HG02973 (cell line): ENCODE results near the gene TTLL7.

Experiments
- ATAC-seq: cut with Tn5 transposase; IDR thresholded peaks from one replicate; pipeline ENCODE4 v1.9.1; 2021; ENCODE audit warnings: moderate library complexity; ENCODE audit not compliant: unreplicated experiment

TTLL7 gene

GRCh38 chr1:83887483-83887882 lies 111.4 kb downstream of the TTLL7 start:
- no peak for ATAC-seq

- no peak for ATAC-seq
These were observed 115.0 kb downstream of the TTLL7 start for GRCh38 chr1:83883979-83884378.

- no peak for ATAC-seq
These were observed 116.0 kb downstream of the TTLL7 start for GRCh38 chr1:83882906-83883305.

- no peak for ATAC-seq
These were observed 126.4 kb downstream of the TTLL7 start for GRCh38 chr1:83872515-83872914.

- ATAC-seq: no peak
These were observed 133.9 kb downstream of the TTLL7 start for GRCh38 chr1:83864991-83865390.

- peak; percentile 84 for ATAC-seq
These were observed 138.3 kb downstream of the TTLL7 start for GRCh38 chr1:83860490-83861221.

GRCh38 chr1:83857716-83858115 lies 141.2 kb downstream of the TTLL7 start:
- ATAC-seq: no peak

- ATAC-seq: no peak
These were observed 141.8 kb downstream of the TTLL7 start for GRCh38 chr1:83857103-83857502.

- no peak for ATAC-seq
These were observed 142.6 kb downstream of the TTLL7 start for GRCh38 chr1:83856381-83856780.

- ATAC-seq: no peak
These were observed 144.5 kb downstream of the TTLL7 start for GRCh38 chr1:83854456-83854855.

- ATAC-seq: no peak
These were observed 148.1 kb downstream of the TTLL7 start for GRCh38 chr1:83850834-83851233.

- ATAC-seq: peak; percentile 58
These were observed 149.5 kb downstream of the TTLL7 start for GRCh38 chr1:83849191-83850061.

- ATAC-seq: no peak
These were observed 152.8 kb downstream of the TTLL7 start for GRCh38 chr1:83846138-83846537.

GRCh38 chr1:83845437-83846071 lies 153.4 kb downstream of the TTLL7 start:
- no peak for ATAC-seq

- no peak for ATAC-seq
These were observed 154.4 kb downstream of the TTLL7 start for GRCh38 chr1:83844546-83844945.

GRCh38 chr1:83839566-83840173 lies 159.3 kb downstream of the TTLL7 start:
- ATAC-seq: no peak

GRCh38 chr1:83838573-83838972 lies 160.4 kb downstream of the TTLL7 start:
- no peak for ATAC-seq

GRCh38 chr1:83836543-83836942 lies 162.4 kb downstream of the TTLL7 start:
- no peak for ATAC-seq

- ATAC-seq: no peak
These were observed 164.2 kb downstream of the TTLL7 start for GRCh38 chr1:83834621-83835264.

- no peak for ATAC-seq
These were observed 166.7 kb downstream of the TTLL7 start for GRCh38 chr1:83832194-83832593.

- no peak for ATAC-seq
These were observed 169.8 kb downstream of the TTLL7 start for GRCh38 chr1:83829106-83829505.
